H1 (cell line): ENCODE data around the gene CRABP2. TPM values are rescaled to one million over a fixed set of nuclear protein-coding genes. Genes with fewer than 3 reads are reported as not detected.

ENCODE experiments used
- CTCF ChIA-PET: fragments of 300-600 bp; sonication (Branson Sonifier 250); formaldehyde crosslinking; loops from one replicate; lab custom pipeline; 2021; ENCODE audit not compliant: partially characterized antibody; lab: Charles Lee
- POLR2A ChIA-PET: fragments of 300-600 bp; sonication (Branson Sonifier 250); formaldehyde crosslinking; loops from one replicate; lab custom pipeline; 2021; ENCODE audit warnings: inconsistent platforms; ENCODE audit not compliant: partially characterized antibody; lab: Charles Lee
- DNase-seq, 2 experiments: peaks; one replicate each; pipeline versions ENCODE4 v3.0.0 to v3.0.0-alpha.2; 2010 to 2022; ENCODE audit warnings: low spot score in 2 of 2, low read depth in 1 of 2, mixed read lengths in 1 of 2
- FAIRE-seq: peaks from 2 replicates; lab custom pipeline; 2011; peaks lifted over from hg19 to GRCh38; lab: Jason Lieb, UNC
- H2AFZ ChIP-seq: 2 replicates; pipeline ENCODE4 v1.8.1; 2012; ENCODE audit warnings: low read length, inconsistent platforms
- H2AK5ac ChIP-seq: 2 replicates; pipeline ENCODE4 v1.6.1; 2013; ENCODE audit warnings: low read depth, low read length
- H2BK120ac ChIP-seq: replicated peaks from 2 replicates; pipeline ENCODE3; 2013; ENCODE audit warnings: low read depth, low read length, inconsistent platforms
- H2BK12ac ChIP-seq: 2 replicates; pipeline ENCODE4 v1.6.1; 2013; ENCODE audit warnings: low read depth, low read length
- H2BK15ac ChIP-seq: 2 replicates; pipeline ENCODE4 v1.6.1; 2013; ENCODE audit warnings: low read length
- H2BK20ac ChIP-seq: 2 replicates; pipeline ENCODE4 v1.6.1; 2013; ENCODE audit warnings: low read length
- H2BK5ac ChIP-seq: 2 replicates; pipeline ENCODE4 v1.6.1; 2013; ENCODE audit warnings: low read depth, low read length
- H3K14ac ChIP-seq: 2 replicates; pipeline ENCODE4 v1.6.1; 2013; ENCODE audit warnings: inconsistent platforms; ENCODE audit not compliant: insufficient read length
- H3K18ac ChIP-seq: 2 replicates; pipeline ENCODE4 v1.6.1; 2013; ENCODE audit warnings: low read length; ENCODE audit errors: extremely low read depth
- H3K23ac ChIP-seq: 2 replicates; pipeline ENCODE4 v1.6.1; 2013; ENCODE audit warnings: inconsistent platforms; ENCODE audit not compliant: insufficient read length
- H3K23me2 ChIP-seq: 2 replicates; pipeline ENCODE4 v1.6.1; 2013; ENCODE audit warnings: low read depth, low read length
- H3K27ac ChIP-seq: 2 replicates; pipeline ENCODE4 v1.6.1; 2011; ENCODE audit warnings: low read depth, low read length, inconsistent platforms
- H3K27me3 ChIP-seq, 4 experiments: replicated peaks in 1 of 4; 1 replicate in 1 of 4; 2 replicates in 3 of 4; pipeline versions ENCODE4 v1.6.1 to v1.8.1; 2011 to 2013; ENCODE audit warnings: low read length in 3 of 4, mild to moderate bottlenecking in 3 of 4, inconsistent platforms in 2 of 4, mixed read lengths in 2 of 4, moderate library complexity in 1 of 4; ENCODE audit not compliant: control insufficient read depth in 3 of 4, insufficient read depth in 3 of 4; ENCODE audit errors: extremely low read depth in 1 of 4
- H3K36me3 ChIP-seq, 4 experiments: 2 replicates each; pipeline versions ENCODE4 v1.6.1 to v1.8.1; 2011 to 2013; ENCODE audit warnings: mild to moderate bottlenecking in 4 of 4, low read length in 3 of 4, moderate library complexity in 2 of 4, control low read depth in 1 of 4, inconsistent platforms in 1 of 4; ENCODE audit not compliant: insufficient read depth in 4 of 4, control insufficient read depth in 2 of 4
- H3K4ac ChIP-seq: replicated peaks from 2 replicates; pipeline ENCODE3; 2013; ENCODE audit warnings: low read length, low read depth, mixed read lengths, inconsistent platforms; ENCODE audit not compliant: insufficient read length
- H3K4me1 ChIP-seq, 4 experiments: replicated peaks in 1 of 4; 1 replicate in 1 of 4; 2 replicates in 3 of 4; pipeline versions ENCODE4 v1.6.1 to v1.8.1; 2011 to 2013; ENCODE audit warnings: low read length in 3 of 4, inconsistent platforms in 2 of 4, mixed read lengths in 1 of 4; ENCODE audit not compliant: insufficient read depth in 4 of 4, control insufficient read depth in 3 of 4
- H3K4me2 ChIP-seq, 2 experiments: 2 replicates each; pipeline versions ENCODE4 v1.6.1 to v1.8.1; 2011 to 2013; ENCODE audit warnings: low read depth in 2 of 2, low read length in 2 of 2, control low read depth in 1 of 2, inconsistent platforms in 1 of 2, mild to moderate bottlenecking in 1 of 2; ENCODE audit not compliant: insufficient read depth in 1 of 2
- H3K4me3 ChIP-seq, 4 experiments: fragments of 200-600, 300-600 bp in 1 of 4; sonication (generic), shearing (Covaris generic), sonication (Bioruptor Twin) in 1 of 4; 2 replicates each; pipeline versions ENCODE4 v1.5.1 to v1.8.1; 2011 to 2016; ENCODE audit warnings: low read length in 4 of 4, low read depth in 3 of 4, control low read depth in 2 of 4, inconsistent platforms in 2 of 4, mild to moderate bottlenecking in 2 of 4, mixed read lengths in 1 of 4, moderate library complexity in 1 of 4; ENCODE audit not compliant: insufficient read depth in 2 of 4; ENCODE audit errors: extremely low read depth in 1 of 4
- H3K56ac ChIP-seq: replicated peaks from 2 replicates; pipeline ENCODE3; 2013; ENCODE audit warnings: low read depth, mild to moderate bottlenecking, mixed read lengths, low read length, inconsistent platforms; ENCODE audit not compliant: insufficient read length
- H3K79me1 ChIP-seq: 2 replicates; pipeline ENCODE4 v1.6.1; 2013; ENCODE audit warnings: low read depth, low read length, control low read depth
- H3K79me2 ChIP-seq, 2 experiments: 2 replicates each; pipeline versions ENCODE4 v1.6.1 to v1.8.1; 2012 to 2013; ENCODE audit warnings: low read length in 2 of 2, mild to moderate bottlenecking in 2 of 2, inconsistent platforms in 1 of 2; ENCODE audit not compliant: insufficient read depth in 2 of 2, control insufficient read depth in 1 of 2
- H3K9ac ChIP-seq, 4 experiments: replicated peaks in 1 of 4; 1 replicate in 1 of 4; 2 replicates in 3 of 4; pipeline versions ENCODE4 v1.6.1 to v1.8.1; 2011 to 2013; ENCODE audit warnings: low read depth in 3 of 4, low read length in 3 of 4, control low read depth in 2 of 4, mild to moderate bottlenecking in 2 of 4, moderate library complexity in 2 of 4, inconsistent platforms in 1 of 4; ENCODE audit errors: extremely low read depth in 1 of 4
- H3K9me3 ChIP-seq, 2 experiments: 2 replicates each; pipeline versions ENCODE4 v1.6.1 to v1.8.1; 2012 to 2013; ENCODE audit warnings: mild to moderate bottlenecking in 2 of 2, moderate library complexity in 2 of 2, control low read depth in 1 of 2, inconsistent platforms in 1 of 2, low read depth in 1 of 2, low read length in 1 of 2, mixed read lengths in 1 of 2; ENCODE audit not compliant: insufficient read depth in 2 of 2
- H4K20me1 ChIP-seq, 2 experiments: replicated peaks in 1 of 2; 2 replicates each; pipeline versions ENCODE3 to v1.8.1; 2011 to 2013; ENCODE audit warnings: inconsistent platforms in 2 of 2, low read length in 2 of 2, mild to moderate bottlenecking in 1 of 2; ENCODE audit not compliant: insufficient read depth in 2 of 2, control insufficient read depth in 1 of 2
- H4K5ac ChIP-seq: 2 replicates; pipeline ENCODE4 v1.6.1; 2013; ENCODE audit warnings: low read length, low read depth, mixed read lengths, inconsistent platforms; ENCODE audit not compliant: insufficient read length
- H4K8ac ChIP-seq: 2 replicates; pipeline ENCODE4 v1.8.0; 2013; ENCODE audit warnings: mild to moderate bottlenecking, moderate library complexity, low read length, inconsistent platforms; ENCODE audit not compliant: insufficient read depth; ENCODE audit errors: extremely low read depth
- H4K91ac ChIP-seq: replicated peaks from 2 replicates; pipeline ENCODE3; 2013; ENCODE audit warnings: low read length, mixed read lengths, inconsistent platforms; ENCODE audit not compliant: insufficient read length
- BACH1 ChIP-seq: IDR thresholded peaks from 2 replicates; pipeline ENCODE4 v1.6.1; 2012; ENCODE audit warnings: low read length, improper control_type of control experiment
- CEBPB ChIP-seq: IDR thresholded peaks from 2 replicates; pipeline ENCODE4 v1.6.1; 2012; ENCODE audit warnings: low read depth, low read length
- EGR1 ChIP-seq: IDR thresholded peaks from 2 replicates; pipeline ENCODE4 v1.6.1; 2011; ENCODE audit warnings: low read depth, low read length, borderline replicate concordance
- JUN ChIP-seq: IDR thresholded peaks from 2 replicates; pipeline ENCODE4 v1.6.1; 2011; ENCODE audit warnings: low read depth, mild to moderate bottlenecking, improper control_type of control experiment, low read length
- JUND ChIP-seq: IDR thresholded peaks from 2 replicates; pipeline ENCODE4 v1.6.1; 2011; ENCODE audit warnings: mild to moderate bottlenecking, improper control_type of control experiment, low read length
- MAFK ChIP-seq: IDR thresholded peaks from 2 replicates; pipeline ENCODE4 v1.6.1; 2012; ENCODE audit warnings: low read depth, mild to moderate bottlenecking, improper control_type of control experiment, low read length
- PHF8 ChIP-seq: fragments of 200-600 bp; sonication (generic); conservative IDR thresholded peaks from 2 replicates; pipeline ENCODE4 v1.7.1; 2012; ENCODE audit warnings: low read depth, mild to moderate bottlenecking, inconsistent platforms, low read length, moderate library complexity
- POLR2A ChIP-seq, 2 experiments: IDR thresholded peaks; 1 replicate in 1 of 2; 2 replicates in 1 of 2; pipeline ENCODE4 v1.6.1; 2011; ENCODE audit warnings: low read depth in 2 of 2, low read length in 2 of 2, mild to moderate bottlenecking in 2 of 2; ENCODE audit errors: control extremely low read depth in 1 of 2
- POLR2AphosphoS5 ChIP-seq: IDR thresholded peaks from 2 replicates; pipeline ENCODE4 v1.6.1; 2011; ENCODE audit warnings: low read depth, low read length
- RBBP5 ChIP-seq: IDR thresholded peaks from 2 replicates; pipeline ENCODE4 v1.7.1; 2012; ENCODE audit warnings: low read depth, mild to moderate bottlenecking, inconsistent platforms, low read length, moderate library complexity, borderline replicate concordance
- USF2 ChIP-seq: IDR thresholded peaks from 2 replicates; pipeline ENCODE4 v1.6.1; 2011; ENCODE audit warnings: low read length, improper control_type of control experiment
- ZNF274 ChIP-seq: IDR thresholded peaks from 2 replicates; pipeline ENCODE4 v1.7.0; 2012; ENCODE audit warnings: low read length, borderline replicate concordance; ENCODE audit errors: extremely low read depth
- WGBS, 2 experiments: shearing (Covaris generic) in 1 of 2; methylation state at CpG; one replicate each; pipeline versions ENCODE4 v1.1.6 to v1.1.7; 2013 to 2015; ENCODE audit warnings: low lambda C conversion rate in 2 of 2, mixed read lengths in 2 of 2, inconsistent platforms in 1 of 2, low coverage in 1 of 2, missing lambda C conversion rate in 1 of 2; ENCODE audit not compliant: insufficient replicate concordance in 2 of 2, insufficient coverage in 1 of 2, insufficient read length in 1 of 2; ENCODE audit errors: extremely low coverage in 1 of 2, missing lambda C conversion rate in 1 of 2; 5-methylcytosine and 5-hydroxymethylcytosine counted together
- polyA plus RNA-seq, 7 experiments: library from polyadenylated mRNA; depleted of rRNA in 3 of 7; stranded (reverse) in 5 of 7; unstranded in 2 of 7; fragments of >200 nt in 5 of 7; fragments of 200-250 nt in 2 of 7; gene quantifications; 1 replicate in 5 of 7; 2 replicates in 1 of 7; 4 replicates in 1 of 7; pipeline versions ENCODE4 v1.2.1 to v1.2.3, GENCODE V29; 2011 to 2013; ENCODE audit warnings: missing spikeins in 2 of 7, mixed read lengths in 2 of 7
- total RNA-seq: library from RNA; stranded (reverse); fragmentation: NEBNext Ultra II Directional; extraction: Animal tissue kit (Norgen Biotek cat#: 25700); gene quantifications from 2 replicates; pipeline ENCODE4 v1.2.1, GENCODE V29; 2021

The CRABP2 gene
- total and polyA plus RNA-seq, 2 of the 8 experiments (the other 6 are each of a cell fraction or from before 2014, with no cell fraction given), result 69.2 to 119 TPM

- FAIRE-seq (no peak), DNase-seq (peak in 1 of 2 experiments; percentile 64)
- Histone ChIP-seq H3K79me1 (peaks cover 4% of the 10 kb centered on the region; the same call in 1 of the 2 replicates), H3K9ac (peak overlapping the region in 3 of 4 experiments; percentile 29 to 51 (median 46); a peak in 5 of 7 replicates), H4K20me1 (peaks cover 6 to 14% of the 10 kb centered on the region in 2 experiments), H3K23me2 (peaks cover 31% of the 10 kb centered on the region; the same call in 1 of the 2 replicates), H3K4me2 (peak overlapping the region; percentile 77 to 94), H4K91ac (no peak overlapping the region), H3K23ac (no peak overlapping the region), H4K8ac (peak overlapping the region; percentile 62; the same call in 1 of the 2 replicates), H2BK15ac (no peak overlapping the region), H3K4ac (no peak overlapping the region), H3K14ac (no peak overlapping the region), H2BK120ac (no peak overlapping the region), H3K56ac (peak overlapping the region; percentile 83), H3K4me1 (peaks cover 27 to 48% (median 36%) of the 10 kb centered on the region in 4 experiments), H2BK20ac (no peak overlapping the region), H3K79me2 (peaks cover 7 to 24% of the 10 kb centered on the region in 2 experiments; a peak in 2 of 4 replicates), H2BK5ac (no peak overlapping the region), H3K27ac (no peak overlapping the region), H3K27me3 (peaks cover 0 to 19% (median 8%) of the 10 kb centered on the region in 4 experiments; a peak in 4 of 7 replicates), H3K9me3 (no peaks in the 10 kb centered on the region), H3K4me3 (peak overlapping the region; percentile 50 to 80 (median 70)), H2BK12ac (0 out of 2 replicates have a peak overlapping the region, but pooled peaks have one; percentile 9), H2AK5ac (no peak overlapping the region), H2AFZ (no peak overlapping the region), H3K18ac (peak overlapping the region; percentile 95), H3K36me3 (peaks cover 6 to 22% (median 13%) of the 10 kb centered on the region in 4 experiments), H4K5ac (peak overlapping the region; percentile 34)
- ChIA-PET POLR2A (interaction anchor here (0.8 to 16.9 kb wide), 12 partner anchors 9 to 69 kb away, joined by 3 to 530 read pairs (median 12); partner anchors contain the start of genes ISG20L2, METTL25B, MRPL24 and NES), CTCF (interaction anchor here (1.2 to 66.0 kb wide), 8 partner anchors 0 to 156 kb away, joined by 3 to 4284 read pairs (median 24); partner anchors contain the start of genes CRABP2, INSRR, ISG20L2 and METTL25B)
- 2% methylated on average over 22 of the region's 29 CpGs; no CpG with 5 or more reads in 1 of the 2 experiments for WGBS, 2 experiments
- TF ChIP-seq POLR2AphosphoS5 (no peak), EGR1 (no peak), USF2 (no peak), JUND (0 out of 2 replicates have a peak, but pooled peaks have one; percentile 20), PHF8 (no peak), RBBP5 (no peak; the same call in 1 of the 2 replicates), POLR2A (IDR thresholded peaks at IDR 0.05; ENCODE audit: control extremely low read depth in 1 of 2, low read depth in 2 of 2, low read length in 2 of 2) (peak in 1 of 2 experiments; percentile 9; a peak in 1 of 3 replicates), JUN (no peak), MAFK (no peak), BACH1 (no peak; the same call in 1 of the 2 replicates), ZNF274 (no peak), CEBPB (no peak)
Measured at GRCh38 chr1:156704930-156705320, 458 bp downstream of the CRABP2 start.
